GM23248 (cell line): ENCODE results near the gene MYOM1. TPM values are rescaled to one million over a fixed set of nuclear protein-coding genes. Genes with fewer than 3 reads are reported as not detected.
A peak's percentile ranks its signal among the peaks of the same experiment; 100 is the strongest.

Source experiments
- DNase-seq: peaks from one replicate; pipeline ENCODE4 v3.0.0-alpha.2; 2015
- H2AFZ ChIP-seq: fragments of 200-600 bp; sonication (generic); 2 replicates; pipeline ENCODE4 v1.6.1; 2016; ENCODE audit warnings: antibody characterized with exemption
- H3F3A ChIP-seq: fragments of 200-600 bp; sonication (generic); 2 replicates; pipeline ENCODE4 v1.6.1; 2016; ENCODE audit warnings: mild to moderate bottlenecking, antibody characterized with exemption, mixed run types; ENCODE audit not compliant: insufficient read depth
- H3K27ac ChIP-seq: fragments of 200-600 bp; sonication (generic); 2 replicates; pipeline ENCODE4 v1.5.1; 2016; ENCODE audit warnings: mild to moderate bottlenecking
- H3K27me3 ChIP-seq: fragments of 200-600 bp; sonication (generic); replicated peaks from 2 replicates; pipeline ENCODE4 v1.6.1; 2016; ENCODE audit warnings: mild to moderate bottlenecking; ENCODE audit not compliant: insufficient read depth
- H3K36me3 ChIP-seq: fragments of 200-600 bp; sonication (generic); 2 replicates; pipeline ENCODE4 v1.6.1; 2016; ENCODE audit warnings: low read depth, mild to moderate bottlenecking
- H3K4me1 ChIP-seq: fragments of 200-600 bp; sonication (generic); 2 replicates; pipeline ENCODE4 v1.6.1; 2016; ENCODE audit warnings: mild to moderate bottlenecking; ENCODE audit not compliant: insufficient read depth
- H3K4me2 ChIP-seq: fragments of 200-600 bp; sonication (generic); one replicate; pipeline ENCODE4 v1.6.1; 2016; ENCODE audit warnings: mild to moderate bottlenecking; ENCODE audit not compliant: unreplicated experiment
- H3K4me3 ChIP-seq: fragments of 200-600 bp; sonication (generic); 2 replicates; pipeline ENCODE4 v1.5.1; 2016; ENCODE audit warnings: mild to moderate bottlenecking
- H3K79me2 ChIP-seq: fragments of 200-600 bp; sonication (generic); 2 replicates; pipeline ENCODE4 v1.6.1; 2016; ENCODE audit warnings: mild to moderate bottlenecking; ENCODE audit not compliant: insufficient read depth
- H3K9ac ChIP-seq: fragments of 200-600 bp; sonication (generic); 2 replicates; pipeline ENCODE4 v1.6.1; 2016; ENCODE audit warnings: mild to moderate bottlenecking
- H3K9me2 ChIP-seq: fragments of 200-600 bp; sonication (generic); 2 replicates; pipeline ENCODE4 v1.6.1; 2016; ENCODE audit warnings: mixed run types, mild to moderate bottlenecking, moderate library complexity; ENCODE audit not compliant: insufficient read depth
- H3K9me3 ChIP-seq: fragments of 200-600 bp; sonication (generic); one replicate; pipeline ENCODE4 v1.6.1; 2017; ENCODE audit warnings: low read depth
- H4K20me1 ChIP-seq: fragments of 200-600 bp; sonication (generic); 2 replicates; pipeline ENCODE4 v1.6.0; 2016; ENCODE audit not compliant: insufficient read depth
- EZH2 ChIP-seq: fragments of 200-600 bp; sonication (generic); IDR thresholded peaks from 2 replicates; pipeline ENCODE4 v1.6.1; 2018; ENCODE audit warnings: antibody characterized with exemption, mild to moderate bottlenecking; ENCODE audit not compliant: insufficient read depth, poor library complexity, severe bottlenecking
- EZH2phosphoT487 ChIP-seq: fragments of 200-600 bp; sonication (generic); IDR thresholded peaks from 2 replicates; pipeline ENCODE4 v1.6.1; 2018; ENCODE audit warnings: antibody characterized with exemption, moderate library complexity, mild to moderate bottlenecking, low read depth; ENCODE audit not compliant: insufficient read depth
- WGBS, 2 experiments: methylation state at CpG; one replicate each; pipeline ENCODE4 v1.1.6; 2015 to 2017; ENCODE audit warnings: low lambda C conversion rate in 2 of 2, low coverage in 1 of 2; ENCODE audit errors: missing lambda C conversion rate in 2 of 2; 5-methylcytosine and 5-hydroxymethylcytosine counted together
- in situ Hi-C: fragments of 300-500 bp; cut with MboI; formaldehyde crosslinking; loops from 2 replicates; pipeline ENCODE4 v1.15.0; 2020
- polyA plus RNA-seq: library from polyadenylated mRNA; unstranded; fragments of >200 nt; fragmentation: Nextera tagmentation; extraction: Ambion mirVana; gene quantifications from 2 replicates; pipeline ENCODE4 v1.2.1, GENCODE V29; 2016
- total RNA-seq: library from RNA; depleted of rRNA; stranded (reverse); fragments of >200 nt; shearing (Covaris generic); gene quantifications from 2 replicates; pipeline ENCODE4 v1.2.3, GENCODE V29; 2014

MYOM1 gene
- total and polyA plus RNA-seq, 2 experiments from 2014 or later: 0.64 to 0.65 TPM

DNA sequence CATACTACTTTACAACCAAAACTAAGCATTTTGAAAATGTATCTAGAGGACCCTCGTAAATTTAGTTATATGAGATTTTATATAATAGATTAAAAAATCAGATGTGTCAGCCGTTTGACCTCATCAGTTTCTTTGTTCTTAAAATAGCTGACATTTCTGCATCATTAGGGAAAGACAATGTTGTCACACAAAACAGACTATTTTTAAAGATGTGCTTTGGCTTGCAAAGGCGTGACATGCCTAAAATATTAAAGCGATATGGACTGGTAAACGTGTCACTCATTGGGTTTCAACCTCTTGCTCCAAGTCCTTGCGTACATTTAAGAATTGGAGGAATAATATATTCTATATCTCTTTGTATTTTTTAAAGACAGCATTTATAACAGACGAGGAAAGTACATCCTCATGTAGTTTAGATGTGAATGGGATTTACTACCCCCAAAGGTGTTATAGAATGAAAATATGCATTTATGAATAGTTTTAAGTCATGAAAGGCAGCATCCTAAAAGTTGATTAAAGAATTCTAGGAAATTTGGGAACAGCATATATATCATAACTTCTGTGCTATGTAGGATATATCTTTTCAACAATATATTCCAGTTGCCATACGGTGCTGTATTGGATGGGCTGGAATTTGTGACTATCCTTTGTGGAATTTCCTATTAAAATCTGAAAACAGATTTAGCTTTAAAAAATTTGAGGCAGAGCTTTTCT, 31.6 kb upstream of the MYOM1 start:
- Histone ChIP-seq H3K79me2 (peaks cover 89% of the 10 kb centered on the region), H3K27me3 (no peaks in the 10 kb centered on the region), H3K36me3 (peaks cover 44% of the 10 kb centered on the region), H3K27ac (peak overlapping the region; percentile 95), H3K9ac (peak overlapping the region; percentile 7), H3K4me1 (peaks cover 66% of the 10 kb centered on the region), H3K9me3 (no peaks in the 10 kb centered on the region), H3K4me3 (peak overlapping the region; percentile 99), H2AFZ (no peak overlapping the region), H3F3A (peaks cover 83% of the 10 kb centered on the region), H3K4me2 (peak overlapping the region; percentile 91), H4K20me1 (no peaks in the 10 kb centered on the region), H3K9me2 (no peaks in the 10 kb centered on the region)
- TF ChIP-seq EZH2 (no peak), EZH2phosphoT487 (no peak)
- DNase-seq: peak; percentile 50
- 46 to 51% methylated on average over 8 of the region's 8 CpGs for whole genome bisulfite sequencing, 2 experiments
- in situ Hi-C loops: no loop called here

DNA sequence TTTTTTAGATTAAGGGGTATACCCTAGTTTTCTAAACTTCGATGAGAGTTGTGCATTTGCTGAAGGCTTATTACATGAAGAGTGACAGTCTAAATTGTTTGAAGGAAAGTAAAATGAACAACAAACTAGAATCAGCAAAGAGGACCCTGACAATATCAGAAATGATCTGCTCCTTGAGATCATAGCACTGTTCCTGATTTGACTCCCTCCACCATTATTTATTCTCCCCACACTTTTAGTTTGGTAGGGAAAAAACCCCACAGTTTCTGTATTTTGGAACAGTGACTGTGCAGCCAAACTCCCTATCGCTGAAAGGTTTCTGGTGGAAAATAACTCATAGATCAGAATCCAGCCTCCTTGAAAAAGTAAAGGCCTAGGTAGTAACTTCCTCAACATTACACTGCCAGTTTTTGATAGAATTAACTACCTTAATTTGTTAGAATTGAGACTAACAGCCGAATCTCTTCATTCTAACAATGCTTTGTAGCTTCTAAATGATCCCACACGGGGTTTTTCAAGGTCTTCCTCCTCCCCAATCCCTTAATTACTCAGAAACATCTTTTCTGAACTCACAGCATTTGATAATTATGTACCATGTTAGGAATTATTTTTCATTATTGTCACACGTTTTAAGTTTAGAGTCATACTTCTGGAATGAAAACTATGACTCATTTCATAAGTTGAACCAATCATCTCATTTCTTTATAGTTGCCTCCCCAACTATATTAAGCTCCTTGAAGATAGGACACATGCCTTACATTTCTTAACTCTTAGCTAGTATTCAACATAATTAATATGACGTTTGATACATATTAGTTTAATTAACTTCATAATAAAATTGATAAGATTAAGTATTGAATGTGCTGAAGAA, 30.7 kb upstream of the MYOM1 start:
- TF ChIP-seq EZH2 (no peak), EZH2phosphoT487 (no peak)
- Histone ChIP-seq H3K27me3 (no peaks in the 10 kb centered on the region), H3K79me2 (peaks cover 80% of the 10 kb centered on the region), H3K4me1 (peaks cover 57% of the 10 kb centered on the region), H3K36me3 (peaks cover 35% of the 10 kb centered on the region), H3K9ac (peak overlapping the region; percentile 37), H3F3A (peaks cover 81% of the 10 kb centered on the region), H3K4me2 (peak overlapping the region; percentile 91), H3K9me2 (no peaks in the 10 kb centered on the region), H4K20me1 (no peaks in the 10 kb centered on the region), H2AFZ (no peak overlapping the region), H3K4me3 (peak overlapping the region; percentile 99), H3K27ac (peak overlapping the region; percentile 95), H3K9me3 (no peaks in the 10 kb centered on the region)
- DNase-seq: peak; percentile 79
- in situ Hi-C loops: no loop called here
- WGBS, 2 experiments: 24 to 25% methylated on average over 6 of the region's 6 CpGs

DNA sequence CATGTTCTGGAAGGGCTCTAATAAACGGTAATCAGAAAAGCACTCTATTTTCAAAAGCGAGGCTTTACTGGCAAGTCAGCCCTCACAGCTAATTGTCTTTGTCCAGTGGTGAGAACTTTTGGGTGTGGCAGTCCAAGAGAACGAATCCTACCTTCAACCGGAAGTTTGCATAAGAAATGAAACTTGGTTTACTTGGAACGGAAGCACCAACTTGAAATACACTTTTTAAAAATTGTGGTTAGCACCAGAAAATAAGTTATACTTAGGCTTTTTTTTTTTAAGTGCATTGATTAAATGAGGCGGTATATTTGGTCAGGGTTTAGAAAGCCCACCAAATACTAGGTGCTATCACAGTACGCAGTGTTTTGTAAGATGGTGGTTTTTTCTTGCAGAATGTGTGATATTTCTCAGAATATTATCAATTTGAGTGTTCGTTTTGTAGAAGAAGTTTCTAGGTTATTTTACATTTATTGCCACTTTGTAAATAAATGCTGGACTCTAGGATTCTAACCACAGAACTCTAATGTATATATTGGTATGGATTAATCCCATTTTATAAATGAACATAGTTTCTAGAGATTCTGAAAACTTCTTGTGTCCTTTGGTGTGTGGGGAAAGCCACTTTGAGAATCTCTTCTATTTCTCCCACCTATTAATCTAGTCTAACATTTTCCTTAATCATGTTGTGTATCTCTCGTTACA, 29.0 kb upstream of the MYOM1 start:
- Histone ChIP-seq H3K9me3 (no peaks in the 10 kb centered on the region), H3K4me3 (peak overlapping the region; percentile 99), H3K36me3 (peaks cover 18% of the 10 kb centered on the region), H3K9ac (peak overlapping the region; percentile 95), H3F3A (peaks cover 66% of the 10 kb centered on the region), H3K79me2 (peaks cover 76% of the 10 kb centered on the region), H3K4me1 (peaks cover 42% of the 10 kb centered on the region), H4K20me1 (no peaks in the 10 kb centered on the region), H3K9me2 (no peaks in the 10 kb centered on the region), H3K27ac (peak overlapping the region; percentile 95), H2AFZ (no peak overlapping the region), H3K4me2 (peak overlapping the region; percentile 91), H3K27me3 (no peaks in the 10 kb centered on the region)
- TF ChIP-seq EZH2 (no peak), EZH2phosphoT487 (no peak)
- DNase-seq: peak; percentile 70
- in situ Hi-C loops: loop anchor here (10.0 kb wide), 1 partner anchor 484 kb away; no protein-coding TSS in a partner anchor
- WGBS, 2 experiments: 15 to 19% methylated on average over 9 of the region's 9 CpGs

DNA sequence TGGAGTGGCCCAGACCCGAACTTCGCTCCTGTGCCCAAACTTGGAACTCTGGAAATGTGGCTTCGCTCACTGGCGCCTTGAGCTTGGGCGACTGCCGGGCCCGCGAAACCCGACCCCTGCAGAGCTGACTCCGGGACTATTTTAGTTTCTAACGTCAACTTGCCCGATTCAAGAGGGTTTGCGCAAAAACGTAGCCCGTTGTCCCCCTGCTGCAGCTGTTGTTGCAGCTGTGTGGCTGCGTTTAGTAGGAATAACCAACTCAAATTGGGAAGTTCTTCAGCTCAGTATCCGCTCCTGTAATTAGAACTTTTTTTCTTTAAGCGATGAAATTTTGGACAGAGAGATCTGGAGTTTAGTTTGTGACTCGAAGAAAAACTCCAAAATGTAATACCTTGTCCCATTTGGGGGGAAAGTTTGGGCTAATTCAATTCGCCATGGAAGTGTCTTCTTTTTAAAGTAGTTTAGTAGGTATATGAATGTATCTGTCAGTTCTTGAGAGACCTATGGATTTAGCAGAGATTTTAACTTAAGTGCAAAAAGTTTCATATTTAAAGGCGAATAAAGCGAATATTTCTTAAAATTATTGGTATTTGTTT, 28.4 kb upstream of the MYOM1 start:
- H3K4me2 ChIP-seq: peak overlapping the region; percentile 91
- in situ Hi-C loops: loop anchor here (10.0 kb wide), 1 partner anchor 483 kb away; no protein-coding TSS in a partner anchor
- H3F3A ChIP-seq: peaks cover 60% of the 10 kb centered on the region
- H3K9me3 ChIP-seq: no peaks in the 10 kb centered on the region
- 1% methylated on average over 22 of the region's 22 CpGs for WGBS, 2 experiments
- peaks cover 72% of the 10 kb centered on the region for H3K79me2 ChIP-seq
- TF ChIP-seq EZH2 (no peak), EZH2phosphoT487 (no peak)
- peak overlapping the region; percentile 95 for H3K9ac ChIP-seq
- DNase-seq: peak; percentile 72
- H3K9me2 ChIP-seq: no peaks in the 10 kb centered on the region
- H3K4me1 ChIP-seq: peaks cover 37% of the 10 kb centered on the region
- H3K36me3 ChIP-seq: peaks cover 11% of the 10 kb centered on the region
- H3K27ac ChIP-seq: peak overlapping the region; percentile 95
- peak overlapping the region; percentile 89 for H2AFZ ChIP-seq
- H3K4me3 ChIP-seq: peak overlapping the region; percentile 99
- H4K20me1 ChIP-seq: no peaks in the 10 kb centered on the region
- no peaks in the 10 kb centered on the region for H3K27me3 ChIP-seq
